Fibroblast of the aortic adventitia (primary cell): ENCODE results near the gene UBE2L3. TPM values are rescaled to one million over a fixed set of nuclear protein-coding genes. Genes with fewer than 3 reads are reported as not detected.
"Not testable (repeated sequence)": the region's sequence is repeated elsewhere in the genome, so short reads cannot be mapped to it uniquely, and the experiment has no call there.

Source experiments
- DNase-seq: peaks from one replicate; pipeline ENCODE4 v3.0.0-alpha.2; 2010; ENCODE audit warnings: low read depth
- H3K4me3 ChIP-seq: 2 replicates; pipeline ENCODE4 v1.5.1; 2011; ENCODE audit warnings: low read depth, mild to moderate bottlenecking, control low read depth, low read length, moderate library complexity
- total RNA-seq: library from RNA; depleted of rRNA; stranded (reverse); fragments of >200 nt; gene quantifications from 2 replicates; pipeline ENCODE4 v1.2.3, GENCODE V29; 2012; ENCODE audit warnings: low replicate concordance
- TF ChIP-seq, protein P1 (sequence below): IDR thresholded peaks from 2 replicates; pipeline ENCODE4 v1.5.1; 2011; ENCODE audit warnings: mild to moderate bottlenecking, low read length, control low read depth, inconsistent platforms; ENCODE audit not compliant: insufficient read depth

The UBE2L3 gene
- total RNA-seq, 1 donor, result 59.7 TPM

DNA sequence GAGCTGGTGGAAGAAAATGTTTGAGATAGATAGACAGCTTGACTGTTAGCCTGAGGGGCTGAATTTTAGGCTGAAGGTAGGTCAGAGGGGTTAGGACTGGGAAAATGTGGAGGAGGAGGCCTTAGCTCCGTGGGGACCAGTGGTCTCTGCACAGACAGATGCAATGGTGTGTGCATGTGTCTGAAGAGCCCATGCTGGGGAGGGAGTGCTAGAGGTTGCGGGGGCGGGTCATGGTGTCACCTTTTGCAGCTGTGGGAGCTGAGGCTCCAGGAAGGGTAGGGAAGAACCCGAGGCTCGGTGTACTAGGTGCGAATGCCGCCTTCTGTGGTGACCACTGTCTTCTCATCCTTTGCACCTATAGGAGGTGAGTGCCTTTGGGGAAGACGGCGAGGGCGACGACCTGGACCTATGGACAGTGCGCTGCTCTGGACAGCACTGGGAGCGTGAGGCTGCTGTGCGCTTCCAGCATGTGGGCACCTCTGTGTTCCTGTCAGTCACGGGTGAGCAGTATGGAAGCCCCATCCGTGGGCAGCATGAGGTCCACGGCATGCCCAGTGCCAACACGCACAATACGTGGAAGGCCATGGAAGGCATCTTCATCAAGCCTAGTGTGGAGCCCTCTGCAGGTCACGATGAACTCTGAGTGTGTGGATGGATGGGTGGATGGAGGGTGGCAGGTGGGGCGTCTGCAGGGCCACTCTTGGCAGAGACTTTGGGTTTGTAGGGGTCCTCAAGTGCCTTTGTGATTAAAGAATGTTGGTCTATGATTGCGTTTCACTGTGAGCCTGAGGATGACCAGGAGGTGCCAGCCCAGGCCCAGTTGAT, 76.2 kb downstream of the UBE2L3 start:
- DNase-seq, result no peak
- TF ChIP-seq, protein P1, sequence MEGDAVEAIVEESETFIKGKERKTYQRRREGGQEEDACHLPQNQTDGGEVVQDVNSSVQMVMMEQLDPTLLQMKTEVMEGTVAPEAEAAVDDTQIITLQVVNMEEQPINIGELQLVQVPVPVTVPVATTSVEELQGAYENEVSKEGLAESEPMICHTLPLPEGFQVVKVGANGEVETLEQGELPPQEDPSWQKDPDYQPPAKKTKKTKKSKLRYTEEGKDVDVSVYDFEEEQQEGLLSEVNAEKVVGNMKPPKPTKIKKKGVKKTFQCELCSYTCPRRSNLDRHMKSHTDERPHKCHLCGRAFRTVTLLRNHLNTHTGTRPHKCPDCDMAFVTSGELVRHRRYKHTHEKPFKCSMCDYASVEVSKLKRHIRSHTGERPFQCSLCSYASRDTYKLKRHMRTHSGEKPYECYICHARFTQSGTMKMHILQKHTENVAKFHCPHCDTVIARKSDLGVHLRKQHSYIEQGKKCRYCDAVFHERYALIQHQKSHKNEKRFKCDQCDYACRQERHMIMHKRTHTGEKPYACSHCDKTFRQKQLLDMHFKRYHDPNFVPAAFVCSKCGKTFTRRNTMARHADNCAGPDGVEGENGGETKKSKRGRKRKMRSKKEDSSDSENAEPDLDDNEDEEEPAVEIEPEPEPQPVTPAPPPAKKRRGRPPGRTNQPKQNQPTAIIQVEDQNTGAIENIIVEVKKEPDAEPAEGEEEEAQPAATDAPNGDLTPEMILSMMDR, result no peak
- H3K4me3 ChIP-seq, result peak overlapping the region; percentile 82

DNA sequence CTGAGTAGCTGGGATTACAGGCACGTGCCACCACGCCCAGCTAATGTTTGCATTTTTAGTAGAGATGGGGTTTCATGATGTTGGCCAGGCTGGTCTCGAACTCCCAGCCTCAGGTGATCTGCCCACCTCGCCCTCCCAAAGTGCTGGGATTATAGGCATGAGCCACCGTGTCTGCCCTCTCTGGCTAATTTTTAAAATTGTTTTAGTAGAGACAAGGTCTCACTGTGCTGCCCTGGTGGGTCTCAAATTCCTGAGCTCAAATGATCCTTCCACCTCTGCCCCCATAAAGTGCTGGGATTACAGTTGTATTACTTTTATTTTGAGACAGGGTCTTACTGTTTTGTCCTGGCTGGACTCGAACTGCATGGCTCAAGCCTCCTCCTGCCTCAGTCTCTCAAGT, 78.0 kb downstream of the UBE2L3 start:
- H3K4me3 ChIP-seq, DNase-seq: not testable (repeated sequence)

DNA sequence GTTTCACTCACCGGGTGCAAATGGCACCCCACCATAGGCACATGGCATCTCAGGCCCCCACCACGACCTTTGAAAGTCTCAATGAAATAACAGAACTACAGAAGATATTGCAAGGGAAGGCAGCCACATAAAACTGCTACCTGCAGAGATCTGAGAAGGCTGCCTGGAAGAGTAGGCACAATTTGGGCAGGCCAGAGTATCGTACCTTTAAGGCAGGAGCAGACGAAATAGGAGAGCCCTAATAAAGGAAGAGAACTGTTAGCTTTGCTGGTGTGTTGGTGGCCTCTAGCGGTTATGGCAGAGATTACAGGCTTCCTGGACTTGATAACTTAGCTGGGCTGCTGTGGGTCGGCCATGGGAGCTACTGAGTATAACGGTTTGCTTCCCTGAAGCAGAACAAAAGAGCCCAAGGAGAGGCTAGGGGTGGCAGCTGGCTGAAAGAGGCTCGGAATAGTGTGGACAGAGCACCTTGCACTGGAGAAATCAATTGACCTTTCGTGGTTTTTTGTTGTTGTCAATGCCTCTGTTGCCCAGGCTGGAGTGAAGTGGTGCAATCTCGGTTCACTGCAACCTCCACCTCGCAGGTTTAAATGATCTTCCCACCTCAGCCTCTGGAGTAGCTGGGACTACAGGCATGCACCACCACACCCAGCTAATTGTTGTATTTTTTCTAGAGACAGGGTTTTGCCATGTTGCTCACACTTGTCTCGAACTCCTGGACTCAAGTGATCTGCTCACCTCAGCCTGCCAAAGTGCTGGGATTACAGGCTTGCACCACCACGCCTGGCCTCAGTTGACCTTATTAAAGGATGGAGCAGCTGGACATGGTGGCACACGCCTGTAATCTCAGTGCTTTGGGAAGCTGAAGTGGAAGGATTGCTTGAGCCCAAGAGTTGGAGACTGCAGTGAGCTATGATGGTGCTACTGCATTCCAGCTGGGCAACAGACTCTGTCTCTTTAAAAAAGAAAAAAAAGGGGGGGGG, 79.4 kb downstream of the UBE2L3 start:
- DNase-seq, result peak; percentile 88
- no peak overlapping the region for H3K4me3 ChIP-seq
- TF ChIP-seq, protein P1, result peak; percentile 93

DNA sequence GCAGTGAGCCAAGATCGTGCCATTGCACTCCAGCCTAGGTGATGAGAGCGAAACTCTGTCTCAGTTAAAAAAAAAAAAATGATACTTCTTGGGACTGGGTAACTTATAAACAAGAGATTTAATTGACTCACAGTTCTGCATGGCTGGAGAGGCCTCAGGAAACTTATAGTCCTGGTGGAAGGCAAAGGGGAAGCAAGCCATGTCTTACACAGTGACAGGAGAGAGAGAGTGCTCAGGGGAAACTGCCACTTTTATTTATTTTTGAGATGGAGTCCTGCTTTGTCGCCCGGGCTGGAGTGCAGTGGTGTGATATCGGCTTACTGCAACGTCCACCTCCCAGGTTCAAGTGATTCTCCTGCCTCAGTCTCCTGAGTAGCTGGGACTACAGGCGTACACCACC, 82.8 kb downstream of the UBE2L3 start:
- DNase-seq, result no peak
- TF ChIP-seq, protein P1, result no peak
- no peak overlapping the region for H3K4me3 ChIP-seq

DNA sequence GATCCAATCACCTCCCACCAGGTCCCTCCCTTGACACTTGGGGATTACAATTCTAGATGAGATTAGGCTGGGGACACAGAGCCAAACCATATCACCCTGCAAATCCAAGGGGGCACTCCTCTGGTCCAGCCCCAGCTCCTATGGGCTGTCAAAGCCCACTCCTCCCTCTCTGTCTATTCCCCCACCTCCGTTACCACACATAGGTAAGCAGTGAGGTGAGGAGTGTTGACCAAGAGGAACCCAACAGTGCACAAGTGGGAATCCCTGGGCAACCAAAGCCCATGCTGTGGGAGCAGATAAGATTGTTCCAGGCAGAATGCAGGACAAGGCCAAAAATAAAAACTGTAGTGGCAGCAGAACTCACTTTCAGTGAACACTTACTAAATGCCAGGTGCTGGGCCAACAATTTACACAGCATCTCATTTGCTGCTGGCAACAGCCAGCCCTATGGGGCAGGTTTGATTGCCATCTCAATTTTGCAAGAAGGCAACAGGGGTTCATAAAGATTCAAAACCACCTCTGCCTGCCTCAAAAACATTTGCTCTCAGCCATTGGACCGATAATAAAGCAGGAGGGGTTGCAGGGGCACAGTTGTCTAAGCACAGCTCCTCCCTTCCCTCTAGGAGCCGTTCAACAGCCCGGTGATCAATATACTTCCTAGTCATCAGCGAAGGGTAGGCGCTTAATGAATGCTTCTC, 83.5 kb downstream of the UBE2L3 start:
- DNase-seq, result no peak
- TF ChIP-seq, protein P1, result no peak
- peak overlapping the region; percentile 85 for H3K4me3 ChIP-seq

- TF ChIP-seq, protein P1, result no peak
- DNase-seq, result no peak
These were observed 84.1 kb downstream of the UBE2L3 start for GRCh38 chr22:21651521-21652009.

More at GRCh38 chr22:21651521-21652009, 84.1 kb downstream of the UBE2L3 start:
- H3K4me3 ChIP-seq, result peak overlapping the region; percentile 85
